ENCODE data around the gene SFXN5.

SFXN5 gene

DNA sequence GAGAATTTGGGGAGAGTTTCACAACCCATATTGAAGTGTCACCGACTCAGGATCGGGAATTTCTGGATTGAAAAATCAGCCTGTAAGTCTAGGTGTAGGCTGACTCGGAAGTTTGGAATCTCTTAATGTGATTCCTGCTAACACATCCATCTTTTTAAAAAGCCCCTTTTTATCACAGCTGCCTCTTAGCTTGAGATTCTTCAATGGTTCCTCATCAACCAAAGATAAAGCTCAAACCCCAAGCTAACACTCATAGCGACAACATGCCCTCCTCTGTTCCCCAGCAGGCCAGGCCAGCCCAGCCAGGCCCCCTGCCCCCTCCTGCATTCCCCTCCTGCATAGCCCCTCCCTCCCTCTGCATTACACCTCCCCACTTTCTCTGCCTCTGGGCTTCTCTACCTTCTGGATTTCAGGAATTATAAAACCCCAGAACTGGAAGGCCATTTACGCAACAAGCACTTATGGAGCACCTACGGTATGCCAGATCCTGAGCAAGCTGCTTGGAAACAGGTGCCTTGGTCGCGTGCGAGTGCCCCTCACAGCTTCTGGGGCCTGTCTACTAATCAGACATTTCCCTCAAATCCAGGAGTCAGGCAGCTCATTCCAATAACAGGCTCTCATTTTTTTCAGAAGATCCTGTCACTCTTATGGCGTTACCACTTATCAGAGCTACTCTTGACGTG is 90.8 kb downstream of the SFXN5 start:
- H3K27me3 ChIP-seq (ENCODE audit: insufficient read depth, low read length): no peaks in the 10 kb centered on the region
- no peaks in the 10 kb centered on the region for H3F3A ChIP-seq (ENCODE audit: insufficient read depth, low read length)
- H3K4me1 ChIP-seq (ENCODE audit: insufficient read depth, low read length, severe bottlenecking): peaks cover 3% of the 10 kb centered on the region
- no peak overlapping the region for H2AFZ ChIP-seq (ENCODE audit: low read length)
- H3K9me3 ChIP-seq (ENCODE audit: low read length): no peaks in the 10 kb centered on the region
- no peak overlapping the region for H3K4me3 ChIP-seq (ENCODE audit: low read depth, low read length, poor library complexity, severe bottlenecking)
- no peaks in the 10 kb centered on the region for H4K20me1 ChIP-seq (ENCODE audit: insufficient read depth, low read length)
- TF ChIP-seq EZH2 (IDR thresholded peaks at IDR 0.05; ENCODE audit: borderline replicate concordance, low read length): no peak
- TF ChIP-seq, protein P1, sequence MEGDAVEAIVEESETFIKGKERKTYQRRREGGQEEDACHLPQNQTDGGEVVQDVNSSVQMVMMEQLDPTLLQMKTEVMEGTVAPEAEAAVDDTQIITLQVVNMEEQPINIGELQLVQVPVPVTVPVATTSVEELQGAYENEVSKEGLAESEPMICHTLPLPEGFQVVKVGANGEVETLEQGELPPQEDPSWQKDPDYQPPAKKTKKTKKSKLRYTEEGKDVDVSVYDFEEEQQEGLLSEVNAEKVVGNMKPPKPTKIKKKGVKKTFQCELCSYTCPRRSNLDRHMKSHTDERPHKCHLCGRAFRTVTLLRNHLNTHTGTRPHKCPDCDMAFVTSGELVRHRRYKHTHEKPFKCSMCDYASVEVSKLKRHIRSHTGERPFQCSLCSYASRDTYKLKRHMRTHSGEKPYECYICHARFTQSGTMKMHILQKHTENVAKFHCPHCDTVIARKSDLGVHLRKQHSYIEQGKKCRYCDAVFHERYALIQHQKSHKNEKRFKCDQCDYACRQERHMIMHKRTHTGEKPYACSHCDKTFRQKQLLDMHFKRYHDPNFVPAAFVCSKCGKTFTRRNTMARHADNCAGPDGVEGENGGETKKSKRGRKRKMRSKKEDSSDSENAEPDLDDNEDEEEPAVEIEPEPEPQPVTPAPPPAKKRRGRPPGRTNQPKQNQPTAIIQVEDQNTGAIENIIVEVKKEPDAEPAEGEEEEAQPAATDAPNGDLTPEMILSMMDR (IDR thresholded peaks at IDR 0.05; ENCODE audit: low read length): no peak
- H3K36me3 ChIP-seq (ENCODE audit: insufficient read depth, low read length): no peaks in the 10 kb centered on the region
- no peak overlapping the region for H3K4me2 ChIP-seq (ENCODE audit: low read length)
- no peaks in the 10 kb centered on the region for H3K79me2 ChIP-seq (ENCODE audit: insufficient read depth, low read length)
- H3K27ac ChIP-seq (ENCODE audit: low read depth, low read length, poor library complexity, severe bottlenecking): no peak overlapping the region
- H3K9ac ChIP-seq (ENCODE audit: low read length): no peak overlapping the region
- no peaks in the 10 kb centered on the region for H3K9me2 ChIP-seq (ENCODE audit: low read depth, low read length)

DNA sequence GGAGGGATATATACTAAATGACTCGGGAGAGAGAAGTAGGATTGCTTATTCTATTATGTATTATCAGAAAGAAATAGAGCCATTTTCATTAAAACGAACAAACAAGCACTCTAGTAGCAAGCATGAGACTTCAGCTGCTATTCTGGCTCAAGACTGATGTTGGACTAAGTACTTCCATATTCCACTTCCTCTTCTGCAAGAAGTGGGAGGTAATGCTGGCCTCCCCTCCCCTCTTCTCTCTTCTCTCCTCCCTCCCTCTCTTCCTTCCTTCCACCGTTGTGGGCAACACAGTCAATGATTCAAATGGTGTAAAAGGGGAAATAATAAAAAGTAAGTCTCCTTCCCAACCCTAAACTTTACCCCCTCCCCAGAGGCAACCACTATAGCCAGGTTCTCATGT is 91.6 kb downstream of the SFXN5 start:
- Histone ChIP-seq H3K36me3 (ENCODE audit: insufficient read depth, low read length) (no peaks in the 10 kb centered on the region), H3K79me2 (ENCODE audit: insufficient read depth, low read length) (no peaks in the 10 kb centered on the region), H3K4me2 (ENCODE audit: low read length) (no peak overlapping the region)

DNA sequence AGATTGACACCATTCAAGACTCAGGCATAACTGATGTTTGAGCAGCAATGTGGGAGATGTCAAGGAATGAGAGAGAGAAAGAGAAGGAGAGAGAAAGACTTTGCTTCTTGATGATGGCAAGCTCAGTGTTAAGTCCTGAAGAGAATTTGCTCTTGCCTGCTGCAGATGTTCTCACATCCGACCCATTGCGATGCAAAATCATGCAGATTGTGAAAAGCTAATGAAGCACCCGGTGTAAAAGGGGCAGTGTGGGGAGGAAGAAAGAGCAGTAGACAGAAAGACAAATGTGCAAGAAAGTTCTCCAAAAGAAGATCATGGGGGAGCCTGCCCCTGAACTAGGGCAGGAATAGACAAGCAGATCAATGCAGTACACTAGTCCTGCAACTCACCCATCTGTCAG is 96.5 kb downstream of the SFXN5 start:
- H3K27ac ChIP-seq (ENCODE audit: low read depth, low read length, poor library complexity, severe bottlenecking): no peak overlapping the region
- no peaks in the 10 kb centered on the region for H4K20me1 ChIP-seq (ENCODE audit: insufficient read depth, low read length)
- no peaks in the 10 kb centered on the region for H3K9me3 ChIP-seq (ENCODE audit: low read length)
- no peaks in the 10 kb centered on the region for H3K27me3 ChIP-seq (ENCODE audit: insufficient read depth, low read length)
- H3K9me2 ChIP-seq (ENCODE audit: low read depth, low read length): no peaks in the 10 kb centered on the region
- no peak overlapping the region for H3K4me2 ChIP-seq (ENCODE audit: low read length)
- H3K79me2 ChIP-seq (ENCODE audit: insufficient read depth, low read length): no peaks in the 10 kb centered on the region
- TF ChIP-seq EZH2 (IDR thresholded peaks at IDR 0.05; ENCODE audit: borderline replicate concordance, low read length): no peak
- TF ChIP-seq, protein P1 (IDR thresholded peaks at IDR 0.05; ENCODE audit: low read length): no peak
- H3F3A ChIP-seq (ENCODE audit: insufficient read depth, low read length): no peaks in the 10 kb centered on the region
- no peak overlapping the region for H2AFZ ChIP-seq (ENCODE audit: low read length)
- H3K4me1 ChIP-seq (ENCODE audit: insufficient read depth, low read length, severe bottlenecking): peaks cover 1% of the 10 kb centered on the region
- H3K36me3 ChIP-seq (ENCODE audit: insufficient read depth, low read length): no peaks in the 10 kb centered on the region
- no peak overlapping the region for H3K9ac ChIP-seq (ENCODE audit: low read length)
- no peak overlapping the region for H3K4me3 ChIP-seq (ENCODE audit: low read depth, low read length, poor library complexity, severe bottlenecking)

More for the DNA sequence above, 91.6 kb downstream of the SFXN5 start:
- H4K20me1 ChIP-seq (ENCODE audit: insufficient read depth, low read length): no peaks in the 10 kb centered on the region
- no peaks in the 10 kb centered on the region for H3K27me3 ChIP-seq (ENCODE audit: insufficient read depth, low read length)
- no peaks in the 10 kb centered on the region for H3K9me2 ChIP-seq (ENCODE audit: low read depth, low read length)
- no peak overlapping the region for H2AFZ ChIP-seq (ENCODE audit: low read length)
- no peak for TF ChIP-seq EZH2 (IDR thresholded peaks at IDR 0.05; ENCODE audit: borderline replicate concordance, low read length)
- TF ChIP-seq, protein P1 (IDR thresholded peaks at IDR 0.05; ENCODE audit: low read length): no peak
- peaks cover 3% of the 10 kb centered on the region for H3K4me1 ChIP-seq (ENCODE audit: insufficient read depth, low read length, severe bottlenecking)
- H3K27ac ChIP-seq (ENCODE audit: low read depth, low read length, poor library complexity, severe bottlenecking): no peak overlapping the region
- no peaks in the 10 kb centered on the region for H3K9me3 ChIP-seq (ENCODE audit: low read length)
- no peak overlapping the region for H3K4me3 ChIP-seq (ENCODE audit: low read depth, low read length, poor library complexity, severe bottlenecking)
- H3K9ac ChIP-seq (ENCODE audit: low read length): no peak overlapping the region
- no peaks in the 10 kb centered on the region for H3F3A ChIP-seq (ENCODE audit: insufficient read depth, low read length)
